Activated CD4-positive, alpha-beta T cell treated with anti-CD3 and anti-CD28 coated beads for 48 hours (primary cell): ENCODE results near the gene MIGA1.
"Not testable (repeated sequence)": the region's sequence is repeated elsewhere in the genome, so short reads cannot be mapped to it uniquely, and the experiment has no call there.

ENCODE experiments used
- DNase-seq: peaks from one replicate; pipeline ENCODE4 v3.0.0-alpha.2; 2020

MIGA1 gene

DNA sequence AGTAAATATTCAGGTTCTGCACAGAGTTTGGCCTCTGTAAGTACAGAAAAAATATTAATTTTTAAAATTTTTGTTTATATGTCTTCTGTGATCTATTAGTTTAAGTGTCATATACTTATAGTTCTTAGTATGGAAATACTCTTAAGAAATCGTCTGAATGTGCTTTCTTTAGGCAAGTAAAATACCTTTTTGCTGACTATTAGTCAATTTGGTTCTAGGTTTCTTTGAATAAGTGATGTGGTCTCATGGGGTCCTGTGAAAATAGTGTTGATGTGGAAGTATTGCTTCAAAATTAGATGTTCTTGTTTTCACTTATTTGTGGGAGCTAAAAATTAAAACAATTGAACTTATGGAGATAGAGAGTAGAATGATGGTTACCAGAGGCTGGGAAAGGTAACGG is 23.9 kb downstream of the MIGA1 start:
- no peak for DNase-seq

DNA sequence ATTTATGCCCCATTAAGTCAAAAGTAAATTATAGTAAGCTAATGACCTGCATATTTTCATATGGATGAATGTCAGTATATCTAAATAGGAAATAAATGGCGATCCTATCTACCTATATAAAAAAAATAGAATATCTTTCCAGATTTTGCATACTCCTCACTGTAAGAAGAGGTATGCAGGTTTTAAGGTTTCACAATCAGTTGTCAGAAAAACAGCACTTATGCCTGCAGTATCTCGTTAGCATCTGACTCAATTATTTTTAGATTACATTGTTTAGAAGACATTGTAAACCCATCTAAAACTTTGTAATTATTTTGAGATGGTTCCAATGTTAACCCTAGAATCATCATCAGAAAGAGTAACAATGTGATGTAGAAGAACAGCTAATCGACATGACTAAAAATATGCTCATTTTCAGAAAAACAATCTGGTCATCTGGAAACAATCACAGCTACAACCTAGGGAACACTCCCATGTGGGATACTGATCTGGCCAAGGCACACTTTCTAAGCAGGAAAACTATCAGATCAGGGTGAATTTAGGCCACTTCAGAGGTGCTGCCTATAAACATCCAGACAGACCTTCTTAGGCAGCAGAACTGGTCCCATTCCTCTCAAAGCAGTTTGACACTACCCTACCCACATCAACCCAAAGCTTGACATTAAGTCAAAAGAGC is 30.5 kb downstream of the MIGA1 start:
- not testable (repeated sequence) for DNase-seq

DNA sequence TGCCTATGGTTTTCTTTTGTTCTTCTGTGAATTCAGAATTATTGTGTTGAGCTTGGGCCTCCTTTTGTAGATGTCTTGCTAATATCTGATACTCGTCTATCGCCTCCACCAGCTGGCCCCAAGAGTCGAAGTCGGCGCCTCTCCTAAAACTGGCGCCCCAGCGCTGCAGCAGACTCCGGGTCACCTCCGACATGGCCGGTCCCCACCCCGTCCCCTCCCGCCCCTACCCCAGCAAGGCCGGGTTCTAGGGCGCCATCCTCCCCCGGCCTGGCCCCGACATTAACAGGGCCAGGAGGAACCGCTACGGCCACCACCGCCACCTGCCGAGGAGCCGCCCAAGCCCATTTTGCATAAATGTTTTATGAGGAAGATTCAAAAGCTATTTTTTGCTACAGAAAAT is 32.1 kb downstream of the MIGA1 start:
- DNase-seq, result not testable (repeated sequence)

DNA sequence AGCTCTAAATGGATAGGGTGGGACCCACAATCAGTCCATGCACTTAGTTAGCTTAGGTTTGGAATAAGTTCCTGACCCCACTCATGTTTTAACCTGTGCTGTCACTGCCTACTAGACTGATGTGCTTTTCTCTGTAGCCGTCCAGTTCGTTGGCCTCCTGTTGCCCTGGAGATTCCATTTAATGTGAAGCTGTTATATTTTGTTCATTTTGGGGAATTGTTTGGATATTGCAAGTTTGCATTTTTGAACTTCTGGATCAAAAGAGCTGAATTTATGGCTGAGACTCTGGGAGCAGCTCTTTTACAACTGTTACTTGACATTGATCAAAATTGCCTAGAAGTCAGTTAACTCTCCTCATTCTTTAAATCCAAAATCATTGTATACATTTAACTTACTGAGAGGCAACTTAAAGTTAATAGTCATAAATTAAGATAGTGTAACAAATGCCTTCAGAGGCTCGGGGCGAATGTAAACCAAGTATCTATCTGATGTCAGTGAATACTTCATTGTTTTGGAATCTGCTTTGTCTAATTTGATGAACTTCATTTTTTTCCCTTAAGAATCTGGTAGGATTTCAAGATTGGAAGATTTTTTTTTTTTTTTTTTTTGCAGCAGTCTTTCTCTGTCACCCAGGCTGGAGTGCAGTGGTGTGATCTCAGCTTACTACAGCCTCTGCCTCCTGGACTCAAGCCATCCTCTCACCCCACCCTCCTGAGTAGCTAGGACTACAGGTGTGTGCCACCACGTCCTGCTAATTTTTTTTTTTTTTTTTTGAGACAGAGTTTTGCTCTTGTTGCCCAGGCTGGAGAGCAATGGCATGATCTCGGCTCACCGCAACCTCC is 38.1 kb downstream of the MIGA1 start:
- DNase-seq, result no peak

DNA sequence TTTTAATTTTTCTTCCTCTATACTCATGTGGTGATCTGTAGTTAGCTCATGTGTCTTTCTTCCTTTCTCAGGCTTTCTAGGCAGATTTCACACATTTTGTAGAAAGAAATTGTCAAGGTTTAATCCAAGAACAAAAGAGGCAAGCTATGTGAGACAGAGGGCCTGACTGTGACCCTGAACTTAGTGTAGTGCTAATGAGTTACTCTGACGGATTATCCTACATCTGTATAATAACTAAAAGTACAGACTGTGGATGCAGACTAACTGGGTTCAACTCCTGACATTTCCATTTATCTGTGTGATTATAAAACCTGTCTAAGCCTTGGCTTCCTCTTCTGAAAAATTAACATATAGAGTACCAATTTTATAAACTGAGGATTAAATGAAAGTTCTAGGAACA is 40.7 kb downstream of the MIGA1 start:
- no peak for DNase-seq

DNA sequence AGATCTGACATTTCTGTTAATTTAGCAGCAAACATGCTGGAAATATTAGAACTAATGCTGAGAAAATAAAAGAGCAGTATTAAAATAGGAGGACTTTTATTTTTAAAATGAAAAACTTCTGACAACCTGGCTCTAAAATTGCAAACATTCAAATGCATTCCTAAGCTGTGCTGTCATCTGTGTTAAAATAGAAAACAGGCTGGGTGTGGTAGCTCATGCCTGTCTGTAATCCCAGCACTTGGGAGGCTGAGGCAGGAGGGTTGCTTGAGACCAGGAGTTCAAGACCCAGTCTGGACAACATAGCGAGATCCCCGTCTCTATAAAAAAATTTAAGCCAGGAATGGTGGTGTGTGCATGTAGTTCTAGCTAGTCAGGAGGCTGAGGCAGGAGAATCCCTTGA is 44.6 kb downstream of the MIGA1 start:
- no peak for DNase-seq

DNA sequence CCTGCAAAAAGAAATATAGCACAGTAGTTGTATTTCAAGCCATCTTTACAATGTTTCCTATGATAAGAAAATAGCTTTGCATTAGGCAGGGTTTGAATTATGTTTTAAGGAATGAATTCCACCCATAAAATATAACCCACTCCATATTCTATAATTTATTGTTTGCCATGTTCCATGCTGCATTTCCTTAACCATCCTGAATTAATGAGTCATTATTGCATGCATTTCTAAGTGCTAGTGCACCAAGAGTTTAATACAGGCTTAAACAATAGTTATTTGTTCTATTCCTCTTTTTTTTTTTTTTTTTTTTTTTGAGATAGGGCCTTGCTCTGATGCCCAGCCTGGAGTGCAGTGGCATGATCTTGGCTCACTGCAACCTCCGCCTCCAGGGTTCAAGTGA is 45.2 kb downstream of the MIGA1 start:
- DNase-seq, result no peak

DNA sequence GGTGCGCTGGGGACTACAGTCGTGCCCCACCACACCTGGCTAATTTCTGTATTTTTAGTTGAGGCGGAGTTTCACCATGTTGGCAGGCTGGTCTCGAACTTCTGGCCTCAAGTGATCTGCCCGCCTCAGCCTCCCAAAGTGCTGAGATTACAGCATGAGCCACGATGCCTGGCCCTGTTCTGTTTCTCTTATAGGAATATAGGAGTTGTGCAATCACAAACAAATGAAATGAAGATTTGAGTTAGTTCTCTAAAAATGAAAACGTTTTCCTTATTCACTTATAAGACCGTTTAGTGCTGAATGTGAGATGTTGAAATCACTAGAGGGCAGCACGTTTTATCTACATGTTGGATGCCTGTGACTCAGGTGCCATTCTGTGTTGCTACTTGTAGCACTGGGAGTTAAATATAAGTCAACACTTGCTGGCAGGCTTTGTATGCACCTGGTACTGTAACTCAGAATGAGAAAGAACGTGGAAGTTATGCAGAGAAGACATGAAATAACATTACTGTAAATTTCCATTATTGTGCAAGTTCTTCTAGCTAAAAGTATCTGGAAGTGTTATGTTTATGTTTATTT is 45.8 kb downstream of the MIGA1 start:
- peak; percentile 7 for DNase-seq

DNA sequence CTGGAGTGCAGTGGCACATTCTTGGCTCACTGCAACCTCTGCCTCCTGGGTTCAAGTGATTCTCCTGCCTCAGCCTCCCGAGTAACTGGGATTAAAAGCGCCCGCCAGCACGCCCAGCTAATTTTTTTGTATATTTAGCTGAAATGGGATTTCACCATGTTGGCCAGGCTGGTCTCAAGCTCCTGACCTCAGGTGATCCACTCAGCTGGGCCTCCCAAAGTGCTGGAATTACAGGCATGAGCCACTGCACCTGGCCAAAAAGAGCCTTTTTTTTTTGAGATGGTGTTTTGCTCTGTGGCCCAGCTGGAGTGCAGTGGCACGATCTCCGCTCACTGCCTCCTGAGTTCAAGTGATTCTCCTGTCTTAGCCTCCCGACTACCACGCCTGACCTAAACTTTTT is 47.4 kb downstream of the MIGA1 start:
- DNase-seq, result not testable (repeated sequence)

DNA sequence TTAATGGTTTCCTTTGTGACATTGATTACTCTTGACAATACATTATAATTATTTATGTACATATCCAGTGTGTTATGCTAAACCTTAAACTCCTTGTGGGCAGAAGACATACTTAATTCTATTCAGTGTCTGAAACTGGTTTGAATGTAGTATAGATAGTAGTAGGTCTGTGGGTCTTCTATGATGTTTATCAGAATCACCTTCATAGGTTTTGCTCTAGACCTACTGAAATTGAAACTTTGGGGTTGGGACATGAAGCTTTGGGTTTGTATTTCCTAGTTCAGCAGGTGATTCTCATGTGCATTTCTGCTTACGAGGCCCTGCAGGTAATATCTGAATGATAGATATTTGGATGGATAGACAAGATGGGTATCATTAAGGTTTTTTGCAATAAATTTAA is 48.6 kb downstream of the MIGA1 start:
- no peak for DNase-seq

DNA sequence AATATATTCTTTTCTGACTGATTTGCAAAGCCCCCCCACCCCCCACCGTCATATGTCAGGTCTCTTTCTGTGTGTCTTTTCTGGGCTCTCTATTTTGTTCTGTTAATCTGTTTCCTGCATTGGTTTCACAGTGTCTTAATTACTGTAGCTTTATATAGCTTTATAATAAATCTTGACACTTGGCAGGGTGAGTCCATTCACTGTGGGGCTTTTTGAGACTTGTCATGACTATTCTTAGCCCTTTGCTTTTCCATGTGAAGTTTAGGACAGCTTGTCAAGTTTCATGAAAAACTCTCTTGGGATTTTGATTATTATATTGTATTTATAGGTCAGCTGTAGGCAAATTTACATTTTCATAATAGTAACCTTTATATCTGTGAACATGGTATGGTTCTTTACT is 50.4 kb downstream of the MIGA1 start:
- no peak for DNase-seq

DNA sequence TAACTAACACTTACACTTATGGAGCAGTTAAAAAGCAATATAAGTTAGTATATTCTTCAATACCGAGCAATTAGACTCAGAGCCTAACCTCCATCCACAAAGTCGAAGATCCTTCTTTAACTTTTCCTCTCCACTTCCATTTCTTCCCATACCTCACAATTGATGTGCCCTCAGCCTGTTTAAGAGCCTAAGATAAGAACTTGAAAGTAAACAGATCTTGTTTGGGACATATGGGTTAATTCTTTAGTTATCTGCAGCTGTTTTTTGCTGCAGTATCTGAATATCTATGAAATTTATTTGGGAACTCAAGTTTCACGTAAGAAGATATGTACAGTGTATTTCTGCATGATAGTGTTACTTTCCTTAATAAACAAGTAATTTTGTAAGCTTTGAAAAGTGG is 51.5 kb downstream of the MIGA1 start:
- no peak for DNase-seq

DNA sequence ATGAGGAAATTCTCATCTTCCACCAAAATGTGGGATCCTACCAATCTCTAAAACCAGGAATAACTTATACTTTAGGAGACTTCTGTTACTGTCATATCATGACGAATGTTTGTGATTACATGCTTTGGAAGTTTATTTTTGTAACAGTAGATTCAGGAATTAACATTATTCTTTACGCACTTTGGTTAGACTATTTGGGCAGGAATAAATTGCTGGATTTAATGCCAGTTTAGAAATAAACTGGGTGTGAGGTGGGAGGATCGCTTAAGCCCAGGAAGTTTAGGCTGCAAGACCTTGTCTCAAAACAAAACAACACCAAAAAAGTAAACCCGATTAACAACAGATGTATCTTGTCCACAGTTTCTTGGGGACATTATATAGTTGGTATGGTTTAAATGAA is 52.1 kb downstream of the MIGA1 start:
- DNase-seq, result no peak

DNA sequence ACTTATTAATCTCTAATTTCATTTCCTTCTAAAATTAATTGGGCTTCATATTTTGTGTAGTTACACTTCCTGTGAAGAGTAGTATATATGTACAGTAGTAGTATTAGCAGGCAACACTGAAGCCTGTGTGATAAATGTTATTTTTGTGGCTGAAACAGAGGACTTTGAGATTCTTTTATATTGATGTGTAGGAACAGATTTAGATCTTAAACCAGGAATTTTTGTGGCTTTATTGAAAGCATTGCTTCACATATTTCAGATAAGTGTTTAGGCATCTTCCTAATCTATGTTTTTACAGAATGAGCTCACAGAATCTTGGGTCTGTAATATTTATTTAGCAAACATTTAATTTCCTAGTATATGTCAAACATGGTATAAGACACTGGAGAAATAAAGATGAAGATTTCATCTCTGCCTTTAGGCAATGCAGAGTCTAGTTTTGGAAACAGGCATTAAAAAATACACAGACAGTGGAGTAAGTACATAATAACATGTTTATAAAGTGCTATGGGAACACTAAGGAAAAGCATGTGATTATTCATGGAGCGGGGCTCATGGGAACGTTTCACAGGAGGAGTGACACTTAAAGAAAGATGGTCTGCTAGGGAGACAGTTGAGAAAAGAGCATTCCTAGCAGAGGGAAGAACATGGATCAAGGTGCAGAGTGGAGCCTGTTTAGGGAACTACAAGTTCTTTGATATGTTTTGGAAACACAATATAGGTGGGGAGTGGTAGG is 52.7 kb downstream of the MIGA1 start:
- no peak for DNase-seq

DNA sequence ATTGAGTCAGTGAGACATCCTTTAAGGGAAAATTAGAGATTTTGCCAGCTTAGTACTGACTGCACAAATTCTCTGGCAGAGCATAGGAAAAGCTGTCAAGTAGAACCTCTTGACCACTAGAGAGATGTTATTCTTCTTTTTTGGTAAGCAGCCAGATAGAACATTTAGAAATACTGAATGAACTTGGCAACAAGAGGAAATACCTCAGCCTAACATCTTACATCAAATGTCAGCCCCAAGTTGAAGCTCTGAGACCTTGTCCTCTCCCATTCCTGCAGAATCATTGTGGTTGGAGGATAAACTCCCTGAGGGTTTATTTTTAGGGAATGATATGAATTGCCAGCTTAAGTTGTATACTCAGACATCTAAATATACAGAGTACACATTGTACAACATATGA is 53.5 kb downstream of the MIGA1 start:
- DNase-seq, result no peak

DNA sequence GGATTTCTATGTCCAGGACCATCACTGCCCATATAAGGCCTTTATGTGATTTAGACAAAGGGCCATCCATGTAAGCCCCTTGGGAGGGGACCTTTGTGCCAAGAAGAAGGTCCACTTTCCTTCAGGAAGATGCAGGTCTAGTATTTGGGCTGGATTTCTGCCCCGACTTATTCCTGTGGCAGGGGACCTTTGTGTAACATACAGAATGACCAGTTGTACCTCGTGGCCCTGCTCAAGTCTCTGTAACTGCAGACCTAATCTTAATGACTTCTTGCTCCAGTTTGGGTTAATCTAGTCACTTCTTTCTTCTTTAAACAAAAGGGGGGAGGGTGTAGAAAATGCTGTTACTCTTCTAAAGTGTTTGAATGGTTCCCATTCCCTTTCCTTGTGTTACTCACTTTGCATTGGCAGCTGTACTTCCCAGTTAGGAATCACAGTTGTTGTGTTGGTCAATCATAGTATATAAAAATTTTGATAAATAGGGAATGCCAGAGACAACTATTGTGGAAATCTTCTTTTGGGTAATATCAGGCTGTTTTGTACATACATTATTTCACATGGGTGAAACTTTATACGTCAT is 54.2 kb downstream of the MIGA1 start:
- no peak for DNase-seq

DNA sequence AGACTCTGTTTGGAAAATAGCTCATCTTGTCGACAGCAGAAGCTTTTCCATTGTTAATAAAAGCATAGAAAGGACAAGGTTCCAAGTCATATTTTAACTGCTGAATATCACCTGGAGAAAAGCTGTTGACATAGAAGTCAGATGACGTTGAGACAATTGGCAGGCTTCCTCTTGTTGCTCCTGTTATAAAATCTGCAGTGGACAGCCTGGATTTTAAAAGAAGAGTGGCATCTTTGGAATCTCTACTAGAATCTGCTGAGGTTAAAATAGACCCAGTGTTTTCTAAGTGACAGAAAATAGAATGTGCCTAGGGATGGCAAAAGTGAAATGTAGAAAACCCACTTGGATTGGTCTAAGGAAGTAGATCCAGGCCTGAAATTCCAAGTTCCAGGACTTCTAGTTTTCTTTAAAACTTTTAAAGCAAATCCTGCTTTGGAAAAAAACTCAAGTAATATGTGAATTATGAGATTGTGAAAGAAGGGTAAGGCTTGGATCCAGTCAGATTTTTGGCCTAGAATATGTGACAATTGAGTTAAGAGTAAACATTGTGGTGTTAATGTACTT is 55.4 kb downstream of the MIGA1 start:
- no peak for DNase-seq

DNA sequence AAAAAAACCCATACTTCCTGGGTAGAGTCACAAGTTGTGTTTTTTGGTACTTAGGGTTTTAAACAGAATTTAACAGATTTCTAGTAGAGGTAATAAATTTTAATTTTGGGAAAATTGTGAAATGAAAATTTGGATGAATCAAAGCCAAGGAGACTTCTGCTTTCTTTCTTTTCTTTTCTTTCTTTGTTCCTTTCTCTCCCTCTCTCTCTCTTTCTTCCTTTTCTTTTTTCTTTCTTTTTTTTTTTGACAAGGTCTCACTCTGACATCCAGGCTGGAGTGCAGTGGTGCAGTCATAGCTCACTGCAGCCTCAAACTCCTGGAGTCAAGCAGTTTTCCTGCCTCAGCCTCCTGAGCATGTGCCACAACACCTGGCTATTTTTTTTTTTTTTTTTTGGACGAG is 62.1 kb downstream of the MIGA1 start:
- DNase-seq, result no peak

DNA sequence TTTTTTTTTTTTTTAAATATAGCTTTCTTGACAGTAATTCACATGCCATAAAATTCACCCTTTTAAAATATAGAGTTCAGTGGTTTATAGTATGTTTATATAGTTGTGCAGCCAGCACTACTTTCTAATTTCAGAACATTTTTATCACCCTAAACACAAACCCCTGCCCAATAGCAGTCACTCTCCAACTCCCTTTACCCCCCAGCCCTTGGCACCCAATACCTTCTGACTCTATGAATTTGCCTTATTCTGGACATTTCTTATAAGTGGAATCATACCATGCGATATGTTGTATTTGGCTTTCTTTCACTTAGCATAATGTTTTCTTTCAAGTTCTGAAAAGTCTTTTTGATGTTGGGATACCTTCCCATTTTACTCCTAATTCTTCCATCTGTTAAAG is 66.5 kb downstream of the MIGA1 start:
- DNase-seq, result no peak

DNA sequence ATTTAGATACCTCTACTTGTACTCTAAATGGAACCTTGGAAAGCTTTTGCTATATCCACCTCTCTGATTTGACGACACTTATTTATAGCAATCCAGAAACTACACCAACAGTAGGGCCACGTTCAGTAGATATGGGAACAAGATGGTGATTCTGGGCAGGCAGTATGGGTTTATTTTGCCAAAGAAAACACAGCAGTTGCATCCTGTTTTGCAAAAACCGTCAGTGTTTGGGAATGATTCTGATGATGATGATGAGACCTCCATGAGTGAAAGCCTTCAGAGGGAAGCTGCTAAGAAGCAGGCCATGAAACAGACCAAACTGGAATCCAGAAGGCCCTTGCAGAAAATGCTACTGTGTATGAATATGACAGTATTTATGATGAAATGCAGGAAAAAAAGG is 67.5 kb downstream of the MIGA1 start:
- no peak for DNase-seq

DNA sequence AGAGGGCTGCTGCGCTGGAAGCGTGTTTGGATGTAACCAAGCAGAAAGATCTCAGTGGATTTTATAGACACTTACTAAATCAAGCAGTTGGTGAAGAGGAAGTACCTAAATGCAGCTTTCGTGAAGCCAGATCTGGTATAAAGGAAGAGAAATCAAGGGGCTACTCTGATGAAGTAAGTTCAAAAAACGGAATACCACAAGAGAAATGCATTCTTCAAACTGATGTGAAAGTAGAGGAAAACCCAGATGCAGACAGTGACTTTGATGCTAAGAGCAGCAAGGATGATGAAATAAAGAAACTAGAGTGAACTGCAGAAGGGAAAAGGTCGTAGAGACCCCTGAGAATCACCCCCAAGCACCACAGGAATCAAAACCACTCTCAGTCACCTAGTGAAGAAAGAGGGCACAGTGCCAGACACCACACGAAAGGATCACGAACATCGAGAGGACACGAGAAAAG is 68.2 kb downstream of the MIGA1 start:
- DNase-seq, result peak; percentile 5

DNA sequence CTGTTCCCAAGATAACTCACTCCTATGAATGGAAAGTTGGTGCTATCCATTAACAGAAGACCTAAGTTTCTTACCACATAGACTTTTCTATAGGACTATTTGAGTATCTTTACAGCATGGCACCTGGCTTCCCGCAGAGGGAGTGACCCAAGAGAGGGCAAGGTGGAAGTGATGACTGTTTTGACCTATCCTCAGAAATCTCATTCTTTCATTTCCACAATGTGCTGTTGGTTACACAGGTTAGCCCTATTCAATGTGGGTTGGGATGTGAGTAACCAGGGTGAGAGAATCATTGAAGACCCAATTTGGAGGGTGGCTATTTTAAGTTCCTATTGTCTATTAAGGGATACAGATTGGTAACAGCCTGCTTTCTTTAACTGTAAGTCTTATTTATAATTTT is 70.6 kb downstream of the MIGA1 start:
- no peak for DNase-seq

DNA sequence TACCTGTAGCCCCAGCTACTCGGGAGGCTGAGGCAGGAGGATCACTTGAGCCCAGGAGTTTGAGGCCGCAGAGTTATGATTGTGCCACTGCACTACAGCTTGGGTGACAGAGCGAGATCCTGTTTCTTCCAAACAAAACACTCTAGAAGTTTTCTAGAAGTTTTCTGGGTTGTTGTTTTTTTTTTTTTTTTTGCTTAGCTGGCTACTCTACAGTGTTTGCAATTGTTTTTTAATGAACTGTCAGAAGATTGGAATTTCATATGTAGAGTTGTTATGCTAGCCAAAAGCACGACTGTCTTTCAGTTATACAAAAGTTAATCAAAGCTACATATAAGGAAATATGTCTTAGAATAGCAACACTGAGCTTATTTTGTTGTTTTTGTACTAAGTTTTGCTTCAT is 78.1 kb downstream of the MIGA1 start:
- DNase-seq, result no peak
